Stomach smooth muscle (tissue), 2 donors: ENCODE results near the gene SORT1.

ENCODE experiments used
- H3K27ac ChIP-seq: one replicate; pipeline ENCODE4 v1.7.0; 2013; ENCODE audit warnings: mild to moderate bottlenecking, low read length, inconsistent platforms
- H3K27me3 ChIP-seq, 2 donors: one replicate each; pipeline ENCODE4 v1.7.0; 2013; ENCODE audit warnings: low read length in 2 of 2; ENCODE audit not compliant: insufficient read depth in 2 of 2, control insufficient read depth in 1 of 2
- H3K36me3 ChIP-seq, 2 donors: one replicate each; pipeline ENCODE4 v1.7.0; 2013; ENCODE audit warnings: low read length in 2 of 2; ENCODE audit not compliant: control insufficient read depth in 2 of 2, insufficient read depth in 2 of 2
- H3K4me1 ChIP-seq: one replicate; pipeline ENCODE4 v1.7.0; 2013; ENCODE audit warnings: low read length; ENCODE audit not compliant: control insufficient read depth, insufficient read depth
- H3K4me3 ChIP-seq, 2 donors: one replicate each; pipeline ENCODE4 v1.7.0; 2013; ENCODE audit warnings: low read length in 2 of 2
- H3K9ac ChIP-seq, 2 donors: one replicate each; pipeline ENCODE4 v1.7.0; 2013; ENCODE audit warnings: low read length in 2 of 2, mild to moderate bottlenecking in 1 of 2
- H3K9me3 ChIP-seq, 2 donors: one replicate each; pipeline ENCODE4 v1.7.0; 2013; ENCODE audit warnings: low read length in 2 of 2; ENCODE audit not compliant: control insufficient read depth in 2 of 2
- donor health status: healthy.
- donor health status: Pancreatic carcinoma.

Gene SORT1

GRCh38 chr1:109338608-109339007, 59.1 kb downstream of the SORT1 start:
- Histone ChIP-seq H3K9me3 (no peaks in the 10 kb centered on the region), H3K36me3 (peaks cover 40 to 50% of the 10 kb centered on the region in 2 donors), H3K27me3 (no peaks in the 10 kb centered on the region), H3K27ac (no peak overlapping the region), H3K4me3 (no peak overlapping the region), H3K4me1 (no peaks in the 10 kb centered on the region), H3K9ac (no peak overlapping the region)

GRCh38 chr1:109338091-109338490, 59.6 kb downstream of the SORT1 start:
- H3K27me3 ChIP-seq: no peaks in the 10 kb centered on the region
- no peaks in the 10 kb centered on the region for H3K4me1 ChIP-seq
- H3K4me3 ChIP-seq: no peak overlapping the region
- peaks cover 40 to 48% of the 10 kb centered on the region in 2 donors for H3K36me3 ChIP-seq
- H3K27ac ChIP-seq: no peak overlapping the region
- no peak overlapping the region for H3K9ac ChIP-seq
- no peaks in the 10 kb centered on the region for H3K9me3 ChIP-seq

GRCh38 chr1:109335091-109335490, 62.6 kb downstream of the SORT1 start:
- Histone ChIP-seq H3K9me3 (peaks cover 0 to 3% of the 10 kb centered on the region in 2 donors), H3K27ac (no peak overlapping the region), H3K9ac (no peak overlapping the region), H3K4me3 (no peak overlapping the region), H3K27me3 (no peaks in the 10 kb centered on the region), H3K36me3 (peaks cover 32 to 35% of the 10 kb centered on the region in 2 donors), H3K4me1 (no peaks in the 10 kb centered on the region)

- Histone ChIP-seq H3K27ac (no peak overlapping the region), H3K4me3 (no peak overlapping the region), H3K9ac (no peak overlapping the region), H3K9me3 (peaks cover 0 to 3% of the 10 kb centered on the region in 2 donors), H3K4me1 (no peaks in the 10 kb centered on the region), H3K27me3 (no peaks in the 10 kb centered on the region), H3K36me3 (peaks cover 25 to 36% of the 10 kb centered on the region in 2 donors)
Measured at GRCh38 chr1:109331113-109331512, 66.6 kb downstream of the SORT1 start.

GRCh38 chr1:109327285-109327684, 70.4 kb downstream of the SORT1 start:
- no peak overlapping the region for H3K9ac ChIP-seq
- H3K9me3 ChIP-seq: peaks cover 0 to 2% of the 10 kb centered on the region in 2 donors
- no peaks in the 10 kb centered on the region for H3K4me1 ChIP-seq
- H3K36me3 ChIP-seq: peaks cover 33 to 43% of the 10 kb centered on the region in 2 donors
- no peaks in the 10 kb centered on the region for H3K27me3 ChIP-seq
- no peak overlapping the region for H3K27ac ChIP-seq
- no peak overlapping the region for H3K4me3 ChIP-seq

GRCh38 chr1:109322974-109323373, 74.7 kb downstream of the SORT1 start:
- Histone ChIP-seq H3K27me3 (no peaks in the 10 kb centered on the region), H3K4me1 (no peaks in the 10 kb centered on the region), H3K27ac (no peak overlapping the region), H3K36me3 (peaks cover 58 to 63% of the 10 kb centered on the region in 2 donors), H3K9me3 (no peaks in the 10 kb centered on the region), H3K4me3 (no peak overlapping the region), H3K9ac (no peak overlapping the region)

- H3K9ac ChIP-seq: no peak overlapping the region
- H3K27ac ChIP-seq: no peak overlapping the region
- H3K4me3 ChIP-seq: no peak overlapping the region
- H3K36me3 ChIP-seq: peaks cover 67 to 72% of the 10 kb centered on the region in 2 donors
- H3K4me1 ChIP-seq: no peaks in the 10 kb centered on the region
- no peaks in the 10 kb centered on the region for H3K27me3 ChIP-seq
- H3K9me3 ChIP-seq: no peaks in the 10 kb centered on the region
Measured at GRCh38 chr1:109319114-109319513, 78.6 kb downstream of the SORT1 start.

GRCh38 chr1:109316506-109316905, 81.2 kb downstream of the SORT1 start:
- no peaks in the 10 kb centered on the region for H3K4me1 ChIP-seq
- H3K4me3 ChIP-seq: no peak overlapping the region
- no peaks in the 10 kb centered on the region for H3K9me3 ChIP-seq
- no peaks in the 10 kb centered on the region for H3K27me3 ChIP-seq
- no peak overlapping the region for H3K27ac ChIP-seq
- H3K36me3 ChIP-seq: peaks cover 55 to 66% of the 10 kb centered on the region in 2 donors
- H3K9ac ChIP-seq: no peak overlapping the region

GRCh38 chr1:109315288-109315687, 82.4 kb downstream of the SORT1 start:
- H3K4me3 ChIP-seq: no peak overlapping the region
- H3K27me3 ChIP-seq: no peaks in the 10 kb centered on the region
- no peaks in the 10 kb centered on the region for H3K4me1 ChIP-seq
- no peak overlapping the region for H3K27ac ChIP-seq
- H3K9ac ChIP-seq: no peak overlapping the region
- peaks cover 44 to 56% of the 10 kb centered on the region in 2 donors for H3K36me3 ChIP-seq
- no peaks in the 10 kb centered on the region for H3K9me3 ChIP-seq

- no peaks in the 10 kb centered on the region for H3K27me3 ChIP-seq
- H3K9me3 ChIP-seq: no peaks in the 10 kb centered on the region
- H3K9ac ChIP-seq: no peak overlapping the region
- H3K36me3 ChIP-seq: peaks cover 42 to 55% of the 10 kb centered on the region in 2 donors
- H3K4me1 ChIP-seq: no peaks in the 10 kb centered on the region
- no peak overlapping the region for H3K27ac ChIP-seq
- H3K4me3 ChIP-seq: no peak overlapping the region
Measured at GRCh38 chr1:109314795-109315194, 82.9 kb downstream of the SORT1 start.

GRCh38 chr1:109312978-109313775, 84.5 kb downstream of the SORT1 start:
- Histone ChIP-seq H3K9ac (no peak overlapping the region), H3K4me3 (no peak overlapping the region), H3K9me3 (no peaks in the 10 kb centered on the region), H3K4me1 (no peaks in the 10 kb centered on the region), H3K27ac (no peak overlapping the region), H3K36me3 (peaks cover 33 to 47% of the 10 kb centered on the region in 2 donors), H3K27me3 (no peaks in the 10 kb centered on the region)
